Panc1 (cell line): ENCODE data around the gene METTL1. TPM values are rescaled to one million over a fixed set of nuclear protein-coding genes. Genes with fewer than 3 reads are reported as not detected.
A peak's percentile ranks its signal among the peaks of the same experiment; 100 is the strongest.

Experiments used
- ATAC-seq: fragments of 200-7000 bp; cut with Tn5 transposase; 2 replicates; pipeline ENCODE4 v1.9.1; 2020; ENCODE audit warnings: mild to moderate bottlenecking, moderate library complexity
- BruUV-seq: library from RNA; stranded (reverse); fragments of 400-500 nt; replicated peaks from 2 replicates; lab custom pipeline; 2021; lab: Mats Ljungman, UMichigan
- CTCF ChIA-PET: fragments of 300-600 bp; sonication (Branson Sonifier 250); formaldehyde crosslinking; loops from one replicate; lab custom pipeline; 2022; ENCODE audit warnings: antibody characterized with exemption; lab: Charles Lee
- POLR2A ChIA-PET: fragments of 300-600 bp; sonication (Branson Sonifier 250); formaldehyde crosslinking; loops from one replicate; lab custom pipeline; 2022; ENCODE audit warnings: antibody characterized with exemption; lab: Charles Lee
- DNase-seq: peaks from one replicate; pipeline ENCODE4 v3.0.0-alpha.2; 2010; ENCODE audit warnings: low read depth, low spot score
- H3K27ac ChIP-seq: 2 replicates; pipeline ENCODE4 v1.5.1; 2011; ENCODE audit warnings: mild to moderate bottlenecking, low read length, inconsistent platforms
- H3K27me3 ChIP-seq: fragments of 200-500 bp; sonication (Bioruptor generic); 2 replicates; pipeline ENCODE4 v1.6.0; 2014; ENCODE audit warnings: low read length, inconsistent platforms; ENCODE audit not compliant: control insufficient read depth, insufficient read depth
- H3K36me3 ChIP-seq: fragments of 200-500 bp; sonication (Bioruptor generic); 2 replicates; pipeline ENCODE4 v1.5.1; 2014; ENCODE audit warnings: inconsistent platforms, mild to moderate bottlenecking, low read length, moderate library complexity; ENCODE audit not compliant: control insufficient read depth, insufficient read depth
- H3K4me1 ChIP-seq: 2 replicates; pipeline ENCODE4 v1.5.1; 2011; ENCODE audit warnings: inconsistent platforms, mild to moderate bottlenecking, low read length, moderate library complexity; ENCODE audit not compliant: control insufficient read depth, insufficient read depth
- H3K4me3 ChIP-seq, 2 experiments: 2 replicates each; pipeline ENCODE4 v1.5.1; 2011 to 2012; ENCODE audit warnings: low read depth in 2 of 2, low read length in 2 of 2, mild to moderate bottlenecking in 2 of 2, inconsistent platforms in 1 of 2, moderate library complexity in 1 of 2
- H3K9me3 ChIP-seq: fragments of 200-500 bp; sonication (Bioruptor generic); 2 replicates; pipeline ENCODE4 v1.5.1; 2014; ENCODE audit warnings: low read depth, mild to moderate bottlenecking, inconsistent platforms, low read length, moderate library complexity; ENCODE audit not compliant: control insufficient read depth, insufficient read depth
- POLR2AphosphoS5 ChIP-seq: IDR thresholded peaks from 2 replicates; pipeline ENCODE4 v1.6.1; 2012; ENCODE audit warnings: mild to moderate bottlenecking, low read depth, low read length, moderate library complexity
- SIN3A ChIP-seq: IDR thresholded peaks from 2 replicates; pipeline ENCODE4 v1.6.1; 2012; ENCODE audit warnings: low read depth, mild to moderate bottlenecking, low read length, moderate library complexity, borderline replicate concordance; ENCODE audit not compliant: insufficient read depth
- TCF7L2 ChIP-seq: IDR thresholded peaks from 2 replicates; pipeline ENCODE4 v1.6.1; 2011; ENCODE audit warnings: mild to moderate bottlenecking, low read depth, low read length, inconsistent platforms
- in situ Hi-C: cut with HindIII; loops from 2 replicates; pipeline ENCODE4 v1.10.0; 2016; ENCODE audit warnings: low sequenced_read_pairs, low pct_unique_long_range_greater_than_20kb
- intact Hi-C: fragments of 100-400 bp; cut with micrococcal nuclease; formaldehyde crosslinking; loops from one replicate; pipeline ENCODE4 v1.10.0; 2022; ENCODE audit not compliant: unreplicated experiment
- total RNA-seq: library from RNA; stranded (reverse); gene quantifications from one replicate; pipeline ENCODE4 v1.2.1, GENCODE V29; 2021; ENCODE audit not compliant: unreplicated experiment
- TF ChIP-seq, protein P1 (sequence below), 2 experiments: IDR thresholded peaks; 2 replicates each; pipeline ENCODE4 v1.6.1; 2011 to 2012; ENCODE audit warnings: low read depth in 2 of 2, control low read depth in 1 of 2, low read length in 1 of 2, mild to moderate bottlenecking in 1 of 2, moderate library complexity in 1 of 2; ENCODE audit not compliant: insufficient read depth in 1 of 2
- TF ChIP-seq, protein P2 (sequence below): fragments of 450-650 bp; IDR thresholded peaks from 2 replicates; pipeline ENCODE4 v1.5.1; 2017; ENCODE audit warnings: mild to moderate bottlenecking

The METTL1 gene
- total RNA-seq, 1 experiment from 2014 or later: 46.5 TPM

DNA sequence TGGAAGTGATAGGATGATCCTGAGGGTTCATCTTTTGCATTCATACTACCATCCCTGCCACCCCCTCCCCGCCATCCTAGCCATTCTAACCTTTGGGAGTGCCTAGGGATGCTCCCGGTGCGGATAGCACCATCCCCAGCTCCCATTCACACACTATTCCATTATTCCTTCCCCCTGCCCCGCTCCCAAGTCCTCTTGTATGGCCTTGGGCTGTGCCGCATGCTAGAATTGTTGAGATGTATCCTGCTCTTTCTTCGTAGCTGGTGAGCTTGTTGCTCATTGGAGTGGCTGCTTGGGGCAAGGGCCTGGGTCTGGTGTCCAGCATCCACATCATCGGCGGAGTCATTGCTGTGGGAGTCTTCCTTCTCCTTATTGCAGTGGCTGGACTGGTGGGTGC, 26.4 kb downstream of the METTL1 start:
- Histone ChIP-seq H3K27ac (peak overlapping the region; percentile 94), H3K4me3 (peak overlapping the region; percentile 74 to 98), H3K4me1 (peaks cover 7% of the 10 kb centered on the region), H3K36me3 (peaks cover 14% of the 10 kb centered on the region), H3K27me3 (no peaks in the 10 kb centered on the region), H3K9me3 (no peaks in the 10 kb centered on the region)
- in situ Hi-C loops (no loop called here), intact Hi-C loops (no loop called here)
- no peak for DNase-seq
- ChIA-PET CTCF (interaction anchor here (1.5 kb wide), 1 partner anchor 19 kb away, joined by 5 read pairs; no protein-coding TSS in a partner anchor), POLR2A (interaction anchor here (1.4 kb wide), 1 partner anchor 9 kb away, joined by 4 read pairs; no protein-coding TSS in a partner anchor)
- BruUV-seq: no TSS peak
- ATAC-seq: peak; percentile 47
- peak; percentile 76 for TF ChIP-seq POLR2AphosphoS5
- TF ChIP-seq, protein P1, sequence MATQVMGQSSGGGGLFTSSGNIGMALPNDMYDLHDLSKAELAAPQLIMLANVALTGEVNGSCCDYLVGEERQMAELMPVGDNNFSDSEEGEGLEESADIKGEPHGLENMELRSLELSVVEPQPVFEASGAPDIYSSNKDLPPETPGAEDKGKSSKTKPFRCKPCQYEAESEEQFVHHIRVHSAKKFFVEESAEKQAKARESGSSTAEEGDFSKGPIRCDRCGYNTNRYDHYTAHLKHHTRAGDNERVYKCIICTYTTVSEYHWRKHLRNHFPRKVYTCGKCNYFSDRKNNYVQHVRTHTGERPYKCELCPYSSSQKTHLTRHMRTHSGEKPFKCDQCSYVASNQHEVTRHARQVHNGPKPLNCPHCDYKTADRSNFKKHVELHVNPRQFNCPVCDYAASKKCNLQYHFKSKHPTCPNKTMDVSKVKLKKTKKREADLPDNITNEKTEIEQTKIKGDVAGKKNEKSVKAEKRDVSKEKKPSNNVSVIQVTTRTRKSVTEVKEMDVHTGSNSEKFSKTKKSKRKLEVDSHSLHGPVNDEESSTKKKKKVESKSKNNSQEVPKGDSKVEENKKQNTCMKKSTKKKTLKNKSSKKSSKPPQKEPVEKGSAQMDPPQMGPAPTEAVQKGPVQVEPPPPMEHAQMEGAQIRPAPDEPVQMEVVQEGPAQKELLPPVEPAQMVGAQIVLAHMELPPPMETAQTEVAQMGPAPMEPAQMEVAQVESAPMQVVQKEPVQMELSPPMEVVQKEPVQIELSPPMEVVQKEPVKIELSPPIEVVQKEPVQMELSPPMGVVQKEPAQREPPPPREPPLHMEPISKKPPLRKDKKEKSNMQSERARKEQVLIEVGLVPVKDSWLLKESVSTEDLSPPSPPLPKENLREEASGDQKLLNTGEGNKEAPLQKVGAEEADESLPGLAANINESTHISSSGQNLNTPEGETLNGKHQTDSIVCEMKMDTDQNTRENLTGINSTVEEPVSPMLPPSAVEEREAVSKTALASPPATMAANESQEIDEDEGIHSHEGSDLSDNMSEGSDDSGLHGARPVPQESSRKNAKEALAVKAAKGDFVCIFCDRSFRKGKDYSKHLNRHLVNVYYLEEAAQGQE (IDR thresholded peaks at IDR 0.05; ENCODE audit: insufficient read depth in 1 of 2, low read depth in 2 of 2, low read length in 1 of 2): no peak

DNA sequence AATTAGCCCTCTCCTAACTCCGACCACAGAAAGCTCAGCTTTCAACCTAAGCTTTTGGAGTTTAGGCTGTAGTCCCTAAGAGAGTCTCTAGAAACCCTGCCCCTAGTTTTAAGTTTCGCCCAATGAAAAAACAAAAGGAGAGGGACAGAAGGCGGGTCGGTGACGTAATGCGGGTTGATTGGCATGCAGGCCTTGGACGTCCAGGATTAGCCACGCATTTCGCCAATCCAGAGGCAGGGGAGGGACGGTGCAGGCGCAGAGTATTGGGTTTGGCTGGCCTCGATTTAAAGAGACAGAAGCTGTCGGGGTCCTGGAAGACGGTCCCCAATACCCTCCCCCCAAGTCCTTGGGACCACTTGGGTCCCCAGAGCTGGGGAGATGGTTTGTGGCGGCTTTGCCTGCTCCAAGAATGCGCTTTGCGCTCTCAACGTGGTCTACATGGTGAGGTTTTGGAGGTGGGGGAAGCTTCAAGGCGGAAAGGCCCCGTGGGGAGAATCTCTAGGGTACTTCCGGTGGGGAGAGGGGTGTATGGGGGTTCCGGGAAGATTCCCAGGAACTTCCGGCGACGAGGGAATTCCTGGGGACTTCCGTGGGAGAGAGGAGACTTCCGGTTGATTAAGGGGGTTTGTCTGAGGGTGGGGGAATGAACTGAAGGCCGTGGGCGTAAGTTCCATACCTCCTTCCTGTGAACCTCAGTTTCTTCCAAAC, 27.0 kb downstream of the METTL1 start, which contains the start of gene TSPAN31:
Gene TSPAN31, plus strand, starts transcription at position 263 of the 708 bp plus-strand sequence. Its CDS starts 116 bp downstream, at position 379.
- no peaks in the 10 kb centered on the region for H3K9me3 ChIP-seq

DNA sequence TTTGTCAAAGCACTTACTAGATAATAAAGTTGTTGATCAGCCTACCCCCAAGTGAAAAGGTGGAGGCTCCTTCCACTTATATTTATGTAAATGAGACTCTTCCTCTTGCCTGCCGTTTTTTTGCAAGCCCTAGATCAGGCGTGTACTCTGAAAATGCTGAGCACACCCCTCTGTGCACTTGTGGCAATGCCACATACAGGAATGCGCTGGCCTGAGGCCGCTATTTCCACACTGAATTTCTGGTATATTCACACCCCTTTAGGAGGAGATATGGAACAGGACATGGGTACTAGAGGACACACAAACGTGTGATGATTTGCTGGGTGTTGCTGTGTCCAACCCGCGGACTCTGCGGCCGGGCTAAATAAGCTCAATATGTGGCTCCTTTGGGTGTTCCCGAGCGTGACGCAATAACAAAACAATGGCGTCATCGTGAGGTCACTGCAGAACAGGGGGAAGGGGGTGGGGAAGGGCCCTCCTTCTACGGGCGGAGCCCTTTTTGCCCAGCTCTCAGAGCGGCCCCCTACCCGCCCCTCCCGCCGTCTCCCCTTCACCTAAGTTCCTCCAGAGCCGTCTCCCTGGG, 27.6 kb downstream of the METTL1 start:
- peak overlapping the region; percentile 74 to 98 for H3K4me3 ChIP-seq
- H3K36me3 ChIP-seq: peaks cover 13% of the 10 kb centered on the region
- ATAC-seq (peak; percentile 64), DNase-seq (peak; percentile 73)
- POLR2A ChIA-PET: interaction anchor here (0.5 to 0.7 kb wide), 3 partner anchors 231 to 314 kb away, joined by 4 to 6 read pairs (median 5); no protein-coding TSS in a partner anchor
- BruUV-seq: no TSS peak
- H3K9me3 ChIP-seq: no peaks in the 10 kb centered on the region
- peak overlapping the region; percentile 94 for H3K27ac ChIP-seq
- intact Hi-C loops: no loop called here
- H3K27me3 ChIP-seq: no peaks in the 10 kb centered on the region
- H3K4me1 ChIP-seq: peaks cover 7% of the 10 kb centered on the region
- no peak for TF ChIP-seq SIN3A
- no peak for TF ChIP-seq TCF7L2
- no peak for TF ChIP-seq POLR2AphosphoS5
- TF ChIP-seq, protein P2, sequence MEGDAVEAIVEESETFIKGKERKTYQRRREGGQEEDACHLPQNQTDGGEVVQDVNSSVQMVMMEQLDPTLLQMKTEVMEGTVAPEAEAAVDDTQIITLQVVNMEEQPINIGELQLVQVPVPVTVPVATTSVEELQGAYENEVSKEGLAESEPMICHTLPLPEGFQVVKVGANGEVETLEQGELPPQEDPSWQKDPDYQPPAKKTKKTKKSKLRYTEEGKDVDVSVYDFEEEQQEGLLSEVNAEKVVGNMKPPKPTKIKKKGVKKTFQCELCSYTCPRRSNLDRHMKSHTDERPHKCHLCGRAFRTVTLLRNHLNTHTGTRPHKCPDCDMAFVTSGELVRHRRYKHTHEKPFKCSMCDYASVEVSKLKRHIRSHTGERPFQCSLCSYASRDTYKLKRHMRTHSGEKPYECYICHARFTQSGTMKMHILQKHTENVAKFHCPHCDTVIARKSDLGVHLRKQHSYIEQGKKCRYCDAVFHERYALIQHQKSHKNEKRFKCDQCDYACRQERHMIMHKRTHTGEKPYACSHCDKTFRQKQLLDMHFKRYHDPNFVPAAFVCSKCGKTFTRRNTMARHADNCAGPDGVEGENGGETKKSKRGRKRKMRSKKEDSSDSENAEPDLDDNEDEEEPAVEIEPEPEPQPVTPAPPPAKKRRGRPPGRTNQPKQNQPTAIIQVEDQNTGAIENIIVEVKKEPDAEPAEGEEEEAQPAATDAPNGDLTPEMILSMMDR: no peak
- TF ChIP-seq, protein P1 (IDR thresholded peaks at IDR 0.05; ENCODE audit: insufficient read depth in 1 of 2, low read depth in 2 of 2, low read length in 1 of 2): no peak
- CTCF ChIA-PET: interaction anchor here (0.5 to 1.5 kb wide), 4 partner anchors 18 to 161 kb away, joined by 3 to 9 read pairs (median 5); no protein-coding TSS in a partner anchor
- in situ Hi-C loops: no loop called here

More for the DNA sequence above, 27.0 kb downstream of the METTL1 start, which contains the start of gene TSPAN31:
- no peaks in the 10 kb centered on the region for H3K27me3 ChIP-seq
- H3K4me3 ChIP-seq: peak within 1 kb of the TSS; percentile 74 to 98
- BruUV-seq: no TSS peak
- ChIA-PET CTCF (interaction anchor here (0.6 to 1.5 kb wide), 3 partner anchors 19 to 162 kb away, joined by 5 to 9 read pairs (median 5); no protein-coding TSS in a partner anchor), POLR2A (interaction anchor here (0.5 to 1.4 kb wide), 4 partner anchors 8 to 314 kb away, joined by 4 to 6 read pairs (median 4); no protein-coding TSS in a partner anchor)
- DNase-seq (peak; percentile 95), ATAC-seq (peak; percentile 91)
- peak within 1 kb of the TSS; percentile 94 for H3K27ac ChIP-seq
- in situ Hi-C loops: no loop called here
- H3K36me3 ChIP-seq: peaks cover 13% of the 10 kb centered on the region
- intact Hi-C loops: no loop called here
- peaks cover 7% of the 10 kb centered on the region for H3K4me1 ChIP-seq
- 0 out of 2 replicates have a peak, but pooled peaks have one; percentile 34 for TF ChIP-seq SIN3A
- no peak for TF ChIP-seq TCF7L2
